HCT116 (cell line): ENCODE measurements around the gene EPHB4. TPM values are rescaled to one million over a fixed set of nuclear protein-coding genes. Genes with fewer than 3 reads are reported as not detected.

Experiments
- ATAC-seq: fragments of 200-7000 bp; cut with Tn5 transposase; 2 replicates; pipeline ENCODE4 v1.9.1; 2020; ENCODE audit warnings: mild to moderate bottlenecking, moderate library complexity
- BruUV-seq: library from RNA; stranded (reverse); fragments of 400-500 nt; replicated peaks from 2 replicates; lab custom pipeline; 2021; lab: Mats Ljungman, UMichigan
- CTCF ChIA-PET: fragments of 300-600 bp; sonication (Branson Sonifier 250); formaldehyde crosslinking; loops from one replicate; lab custom pipeline; 2021; ENCODE audit warnings: antibody characterized with exemption; lab: Charles Lee
- POLR2A ChIA-PET: fragments of 300-600, 350-600 bp; sonication (Branson Sonifier 250); formaldehyde crosslinking; loops from one replicate; lab custom pipeline; 2021; ENCODE audit warnings: antibody characterized with exemption; lab: Charles Lee
- RAD21 ChIA-PET, 2 experiments: fragments of 300-600 bp; sonication (Branson Sonifier 250); formaldehyde crosslinking; loops; one replicate each; lab custom pipeline; 2023; ENCODE audit warnings: low total read pairs in 2 of 2; ENCODE audit not compliant: uncharacterized antibody in 2 of 2, unreplicated experiment in 2 of 2, low non-redundant PET in 1 of 2; lab: Charles Lee
- DNase-seq: peaks from one replicate; pipeline ENCODE4 v3.0.0-alpha.2; 2010; ENCODE audit warnings: low read depth, low spot score
- H2AFZ ChIP-seq: fragments of 200-600 bp; shearing (Covaris generic), sonication (generic); 2 replicates; pipeline ENCODE4 v1.6.1; 2017; ENCODE audit warnings: low read depth, mixed run types, mixed read lengths, antibody characterized with exemption, low read length; ENCODE audit not compliant: poor library complexity, severe bottlenecking
- H3K27ac ChIP-seq: 2 replicates; pipeline ENCODE4 v1.5.1; 2012; ENCODE audit warnings: low read depth, low read length
- H3K27me3 ChIP-seq: fragments of 200-600 bp; sonication (generic); 2 replicates; pipeline ENCODE4 v1.6.1; 2016; ENCODE audit warnings: mixed run types, low read length, mixed read lengths; ENCODE audit not compliant: insufficient read depth
- H3K36me3 ChIP-seq, 2 experiments: fragments of 200-500 bp in 1 of 2; fragments of 200-600 bp in 1 of 2; sonication (Bioruptor generic) in 1 of 2; sonication (generic) in 1 of 2; 2 replicates each; pipeline versions ENCODE4 v1.5.1 to v1.6.1; 2014 to 2016; ENCODE audit warnings: low read length in 2 of 2, inconsistent platforms in 1 of 2, mixed read lengths in 1 of 2, mixed run types in 1 of 2; ENCODE audit not compliant: insufficient read depth in 2 of 2, control insufficient read depth in 1 of 2
- H3K4me1 ChIP-seq, 2 experiments: fragments of 200-600 bp in 1 of 2; sonication (generic) in 1 of 2; 2 replicates each; pipeline versions ENCODE4 v1.5.1 to v1.6.1; 2012 to 2017; ENCODE audit warnings: low read length in 2 of 2, inconsistent platforms in 1 of 2, mild to moderate bottlenecking in 1 of 2, mixed read lengths in 1 of 2, mixed run types in 1 of 2, moderate library complexity in 1 of 2; ENCODE audit not compliant: insufficient read depth in 2 of 2, control insufficient read depth in 1 of 2
- H3K4me2 ChIP-seq: fragments of 200-600 bp; sonication (generic); 2 replicates; pipeline ENCODE4 v1.6.1; 2017; ENCODE audit warnings: mixed run types, low read length, mixed read lengths
- H3K4me3 ChIP-seq, 2 experiments: fragments of 200-600 bp in 1 of 2; sonication (generic) in 1 of 2; replicated peaks in 1 of 2; 2 replicates each; pipeline ENCODE4 v1.5.1; 2011 to 2016; ENCODE audit warnings: low read length in 2 of 2, control low read depth in 1 of 2, low read depth in 1 of 2, mild to moderate bottlenecking in 1 of 2, mixed read lengths in 1 of 2, mixed run types in 1 of 2
- H3K79me2 ChIP-seq: fragments of 200-600 bp; sonication (generic); 2 replicates; pipeline ENCODE4 v1.6.1; 2017; ENCODE audit warnings: mild to moderate bottlenecking, mixed run types, low read length, moderate library complexity, mixed read lengths; ENCODE audit not compliant: insufficient read depth
- H3K9ac ChIP-seq: fragments of 200-600 bp; sonication (generic); 2 replicates; pipeline ENCODE4 v1.6.1; 2016; ENCODE audit warnings: low read length, mixed read lengths
- H3K9me2 ChIP-seq: fragments of 200-600 bp; sonication (generic), shearing (Covaris generic); 2 replicates; pipeline ENCODE4 v1.6.1; 2017; ENCODE audit warnings: mixed run types, mild to moderate bottlenecking, moderate library complexity; ENCODE audit not compliant: insufficient read depth
- H3K9me3 ChIP-seq, 2 experiments: fragments of 200-500 bp in 1 of 2; fragments of 200-600 bp in 1 of 2; sonication (Bioruptor generic) in 1 of 2; sonication (generic) in 1 of 2; 2 replicates each; pipeline ENCODE4 v1.6.1; 2014 to 2017; ENCODE audit warnings: low read length in 2 of 2, mixed read lengths in 2 of 2, inconsistent platforms in 1 of 2, low read depth in 1 of 2, mild to moderate bottlenecking in 1 of 2, mixed run types in 1 of 2, moderate library complexity in 1 of 2; ENCODE audit not compliant: control insufficient read depth in 1 of 2, insufficient read depth in 1 of 2
- H4K20me1 ChIP-seq: fragments of 200-600 bp; sonication (generic), shearing (Covaris generic); 2 replicates; pipeline ENCODE4 v1.6.1; 2017; ENCODE audit warnings: mixed run types, mild to moderate bottlenecking, moderate library complexity; ENCODE audit not compliant: insufficient read depth
- CEBPB ChIP-seq: IDR thresholded peaks from 2 replicates; pipeline ENCODE4 v1.6.1; 2012; ENCODE audit warnings: low read depth
- EGR1 ChIP-seq: IDR thresholded peaks from 2 replicates; pipeline ENCODE4 v1.6.1; 2012; ENCODE audit warnings: low read depth
- ELF1 ChIP-seq: IDR thresholded peaks from 2 replicates; pipeline ENCODE4 v1.6.1; 2012; ENCODE audit warnings: low read depth, borderline replicate concordance
- FOSL1 ChIP-seq: IDR thresholded peaks from 2 replicates; pipeline ENCODE4 v1.6.1; 2012; ENCODE audit warnings: low read depth
- JUND ChIP-seq: IDR thresholded peaks from 2 replicates; pipeline ENCODE4 v1.6.1; 2012
- POLR2A ChIP-seq: IDR thresholded peaks from 2 replicates; pipeline ENCODE4 v1.7.0; 2011; ENCODE audit warnings: borderline replicate concordance; ENCODE audit not compliant: insufficient read depth, insufficient read length; ENCODE audit errors: extremely low read depth
- TCF7L2 ChIP-seq: IDR thresholded peaks from 2 replicates; pipeline ENCODE4 v1.7.0; 2011; ENCODE audit warnings: borderline replicate concordance, inconsistent platforms; ENCODE audit not compliant: insufficient read depth, insufficient read length; ENCODE audit errors: extremely low read depth
- YY1 ChIP-seq: IDR thresholded peaks from 2 replicates; pipeline ENCODE4 v1.6.1; 2011; ENCODE audit warnings: low read length, low read depth, moderate library complexity, mild to moderate bottlenecking; ENCODE audit not compliant: insufficient replicate concordance; ENCODE audit errors: extremely low read depth
- ZFX ChIP-seq: fragments of 450-650 bp; IDR thresholded peaks from 2 replicates; pipeline ENCODE4 v1.6.1; 2017
- ZNF274 ChIP-seq: fragments of 200-500 bp; sonication (Bioruptor generic); IDR thresholded peaks from 2 replicates; pipeline ENCODE4 v1.6.1; 2014; ENCODE audit warnings: mild to moderate bottlenecking, low read depth, low read length, inconsistent platforms
- intact Hi-C: fragments of 100-400 bp; cut with micrococcal nuclease; formaldehyde crosslinking; loops from 2 replicates; pipeline ENCODE4 v1.10.0; 2022
- total RNA-seq: library from RNA; stranded (reverse); gene quantifications from one replicate; pipeline ENCODE4 v1.2.1, GENCODE V29; 2021; ENCODE audit not compliant: unreplicated experiment
- TF ChIP-seq, protein P1 (sequence below): IDR thresholded peaks from 2 replicates; pipeline ENCODE4 v1.6.1; 2012
- TF ChIP-seq, protein P2 (sequence below): IDR thresholded peaks from 2 replicates; pipeline ENCODE4 v1.6.1; 2012; ENCODE audit warnings: low read depth
- TF ChIP-seq, protein P3 (sequence below): IDR thresholded peaks from 2 replicates; pipeline ENCODE4 v1.6.1; 2011; ENCODE audit warnings: mild to moderate bottlenecking, low read length, moderate library complexity; ENCODE audit not compliant: insufficient replicate concordance; ENCODE audit errors: extremely low read depth
- TF ChIP-seq, protein P4 (sequence below): IDR thresholded peaks from 2 replicates; pipeline ENCODE4 v1.6.1; 2012

Gene EPHB4
- total RNA-seq, 1 experiment from 2014 or later, result 61.1 TPM

DNA sequence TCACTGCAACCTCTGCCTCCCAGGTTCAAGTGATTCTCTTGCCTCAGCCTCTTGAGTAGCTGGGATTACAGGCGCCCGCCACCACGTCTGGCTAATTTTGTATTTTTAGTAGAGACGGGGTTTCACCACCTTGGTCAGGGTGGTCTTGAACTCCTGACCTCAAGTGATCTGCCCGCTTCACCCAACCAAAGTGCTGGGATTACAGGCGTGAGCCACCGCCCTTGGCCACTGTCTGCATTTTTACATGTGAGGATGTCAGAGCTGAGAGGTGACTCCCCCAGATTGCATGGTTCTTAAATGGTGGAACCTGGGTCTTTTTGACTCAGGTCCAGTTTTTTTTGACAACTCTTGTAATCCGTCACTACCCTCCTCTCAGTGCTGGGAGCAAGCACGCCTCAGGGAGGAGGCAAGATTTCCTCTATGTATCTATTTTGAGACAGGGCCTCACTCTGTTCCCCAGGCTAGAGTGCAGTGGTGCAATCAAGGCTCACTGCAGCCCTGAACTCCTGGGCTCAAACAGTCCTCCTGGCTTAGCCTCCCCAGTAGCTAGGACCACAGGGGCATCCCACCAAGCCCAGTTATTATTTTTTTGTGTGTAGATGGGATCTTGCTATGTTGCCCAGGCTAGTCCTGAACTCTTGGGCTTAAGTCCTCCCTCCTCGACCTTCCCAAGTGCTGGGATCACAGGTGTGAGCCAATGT is 46.4 kb upstream of the EPHB4 start:
- Histone ChIP-seq H4K20me1 (peaks cover 9% of the 10 kb centered on the region; the same call in 1 of the 2 replicates), H2AFZ (no peak overlapping the region), H3K4me2 (peak overlapping the region; percentile 92), H3K9ac (peak overlapping the region; percentile 97), H3K27me3 (no peaks in the 10 kb centered on the region), H3K27ac (peak overlapping the region; percentile 84), H3K9me3 (no peaks in the 10 kb centered on the region), H3K9me2 (no peaks in the 10 kb centered on the region), H3K79me2 (peaks cover 71% of the 10 kb centered on the region), H3K36me3 (peaks cover 21 to 47% of the 10 kb centered on the region in 2 experiments), H3K4me1 (peaks cover 13 to 27% of the 10 kb centered on the region in 2 experiments), H3K4me3 (peak overlapping the region; percentile 97 to 98)
- ChIA-PET POLR2A (interaction anchor here (2.4 kb wide), 1 partner anchor 15 kb away, joined by 31 read pairs; the partner anchor contains the start of gene UFSP1), CTCF (no interaction called here), RAD21 (no interaction called here)
- BruUV-seq, result no TSS peak
- no peak for DNase-seq
- intact Hi-C loops, result no loop called here
- ATAC-seq, result peak; percentile 5
- TF ChIP-seq POLR2A (no peak), JUND (no peak), YY1 (no peak), TCF7L2 (no peak), EGR1 (no peak), ZFX (no peak), CEBPB (no peak), ELF1 (no peak), ZNF274 (no peak), FOSL1 (no peak)
- TF ChIP-seq, protein P1, sequence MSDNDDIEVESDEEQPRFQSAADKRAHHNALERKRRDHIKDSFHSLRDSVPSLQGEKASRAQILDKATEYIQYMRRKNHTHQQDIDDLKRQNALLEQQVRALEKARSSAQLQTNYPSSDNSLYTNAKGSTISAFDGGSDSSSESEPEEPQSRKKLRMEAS, result no peak
- TF ChIP-seq, protein P2, sequence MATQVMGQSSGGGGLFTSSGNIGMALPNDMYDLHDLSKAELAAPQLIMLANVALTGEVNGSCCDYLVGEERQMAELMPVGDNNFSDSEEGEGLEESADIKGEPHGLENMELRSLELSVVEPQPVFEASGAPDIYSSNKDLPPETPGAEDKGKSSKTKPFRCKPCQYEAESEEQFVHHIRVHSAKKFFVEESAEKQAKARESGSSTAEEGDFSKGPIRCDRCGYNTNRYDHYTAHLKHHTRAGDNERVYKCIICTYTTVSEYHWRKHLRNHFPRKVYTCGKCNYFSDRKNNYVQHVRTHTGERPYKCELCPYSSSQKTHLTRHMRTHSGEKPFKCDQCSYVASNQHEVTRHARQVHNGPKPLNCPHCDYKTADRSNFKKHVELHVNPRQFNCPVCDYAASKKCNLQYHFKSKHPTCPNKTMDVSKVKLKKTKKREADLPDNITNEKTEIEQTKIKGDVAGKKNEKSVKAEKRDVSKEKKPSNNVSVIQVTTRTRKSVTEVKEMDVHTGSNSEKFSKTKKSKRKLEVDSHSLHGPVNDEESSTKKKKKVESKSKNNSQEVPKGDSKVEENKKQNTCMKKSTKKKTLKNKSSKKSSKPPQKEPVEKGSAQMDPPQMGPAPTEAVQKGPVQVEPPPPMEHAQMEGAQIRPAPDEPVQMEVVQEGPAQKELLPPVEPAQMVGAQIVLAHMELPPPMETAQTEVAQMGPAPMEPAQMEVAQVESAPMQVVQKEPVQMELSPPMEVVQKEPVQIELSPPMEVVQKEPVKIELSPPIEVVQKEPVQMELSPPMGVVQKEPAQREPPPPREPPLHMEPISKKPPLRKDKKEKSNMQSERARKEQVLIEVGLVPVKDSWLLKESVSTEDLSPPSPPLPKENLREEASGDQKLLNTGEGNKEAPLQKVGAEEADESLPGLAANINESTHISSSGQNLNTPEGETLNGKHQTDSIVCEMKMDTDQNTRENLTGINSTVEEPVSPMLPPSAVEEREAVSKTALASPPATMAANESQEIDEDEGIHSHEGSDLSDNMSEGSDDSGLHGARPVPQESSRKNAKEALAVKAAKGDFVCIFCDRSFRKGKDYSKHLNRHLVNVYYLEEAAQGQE, result no peak
- TF ChIP-seq, protein P3, sequence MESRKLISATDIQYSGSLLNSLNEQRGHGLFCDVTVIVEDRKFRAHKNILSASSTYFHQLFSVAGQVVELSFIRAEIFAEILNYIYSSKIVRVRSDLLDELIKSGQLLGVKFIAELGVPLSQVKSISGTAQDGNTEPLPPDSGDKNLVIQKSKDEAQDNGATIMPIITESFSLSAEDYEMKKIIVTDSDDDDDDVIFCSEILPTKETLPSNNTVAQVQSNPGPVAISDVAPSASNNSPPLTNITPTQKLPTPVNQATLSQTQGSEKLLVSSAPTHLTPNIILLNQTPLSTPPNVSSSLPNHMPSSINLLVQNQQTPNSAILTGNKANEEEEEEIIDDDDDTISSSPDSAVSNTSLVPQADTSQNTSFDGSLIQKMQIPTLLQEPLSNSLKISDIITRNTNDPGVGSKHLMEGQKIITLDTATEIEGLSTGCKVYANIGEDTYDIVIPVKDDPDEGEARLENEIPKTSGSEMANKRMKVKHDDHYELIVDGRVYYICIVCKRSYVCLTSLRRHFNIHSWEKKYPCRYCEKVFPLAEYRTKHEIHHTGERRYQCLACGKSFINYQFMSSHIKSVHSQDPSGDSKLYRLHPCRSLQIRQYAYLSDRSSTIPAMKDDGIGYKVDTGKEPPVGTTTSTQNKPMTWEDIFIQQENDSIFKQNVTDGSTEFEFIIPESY, result no peak
- TF ChIP-seq, protein P4, sequence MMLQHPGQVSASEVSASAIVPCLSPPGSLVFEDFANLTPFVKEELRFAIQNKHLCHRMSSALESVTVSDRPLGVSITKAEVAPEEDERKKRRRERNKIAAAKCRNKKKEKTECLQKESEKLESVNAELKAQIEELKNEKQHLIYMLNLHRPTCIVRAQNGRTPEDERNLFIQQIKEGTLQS, result no peak
